HG03175 (cell line): ENCODE results near the gene CD300C.
"Not testable (repeated sequence)": the region's sequence is repeated elsewhere in the genome, so short reads cannot be mapped to it uniquely, and the experiment has no call there.

Experiments used
- ATAC-seq: cut with Tn5 transposase; IDR thresholded peaks from one replicate; pipeline ENCODE4 v1.9.1; 2021; ENCODE audit warnings: mild to moderate bottlenecking, moderate library complexity; ENCODE audit not compliant: unreplicated experiment

CD300C gene

GRCh38 chr17:74563358-74563757 is 17.4 kb upstream of the CD300C start:
- no peak for ATAC-seq

DNA sequence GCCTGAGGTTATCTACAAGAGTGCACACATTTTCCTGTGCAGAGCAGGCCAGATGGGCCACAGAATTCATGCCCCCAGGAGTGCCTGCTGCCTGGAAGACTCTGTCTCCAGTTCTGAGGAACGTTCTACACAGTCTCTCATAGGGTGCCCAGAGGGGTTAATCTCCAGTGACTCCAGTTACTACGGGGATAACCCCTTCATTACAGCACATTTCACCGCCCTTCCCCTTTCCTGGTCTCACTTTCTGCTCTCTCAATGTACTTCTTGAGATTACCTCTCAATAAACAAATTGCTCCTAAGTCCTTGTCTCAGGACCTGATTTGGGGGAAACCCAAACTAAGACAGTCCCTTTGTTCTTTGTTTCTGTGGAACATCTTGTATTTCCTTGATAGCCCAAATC is 15.7 kb upstream of the CD300C start:
- ATAC-seq: no peak

DNA sequence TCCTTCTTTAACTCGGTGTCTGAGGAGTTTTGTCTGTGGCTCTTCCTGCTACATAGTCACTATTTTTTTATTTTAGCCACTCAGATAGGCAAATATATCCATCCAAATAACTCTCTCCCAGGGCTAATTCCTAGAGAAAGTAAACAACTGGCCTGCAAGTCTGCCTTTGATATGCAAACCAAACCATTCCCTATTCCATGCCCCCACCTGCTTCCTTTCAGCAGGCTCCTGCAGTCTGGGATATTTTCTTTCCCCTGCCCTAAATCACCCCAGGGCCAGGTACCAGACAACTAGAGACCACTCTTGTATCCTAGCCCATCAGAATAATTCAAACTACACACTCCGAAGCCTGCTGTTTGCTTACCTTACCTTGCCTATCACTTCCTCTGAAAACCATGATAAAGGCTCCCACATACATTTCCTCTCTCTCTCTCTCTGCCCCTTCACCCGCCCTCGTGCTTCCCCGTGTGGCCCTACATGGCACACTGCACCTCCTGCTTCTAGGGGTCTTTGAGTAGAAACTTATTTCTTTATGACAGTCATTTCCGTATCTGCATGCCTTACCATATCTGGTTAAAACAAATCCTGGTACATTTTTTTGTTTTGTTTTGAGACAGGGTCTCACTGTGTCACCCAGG is 13.1 kb upstream of the CD300C start:
- ATAC-seq: no peak

DNA sequence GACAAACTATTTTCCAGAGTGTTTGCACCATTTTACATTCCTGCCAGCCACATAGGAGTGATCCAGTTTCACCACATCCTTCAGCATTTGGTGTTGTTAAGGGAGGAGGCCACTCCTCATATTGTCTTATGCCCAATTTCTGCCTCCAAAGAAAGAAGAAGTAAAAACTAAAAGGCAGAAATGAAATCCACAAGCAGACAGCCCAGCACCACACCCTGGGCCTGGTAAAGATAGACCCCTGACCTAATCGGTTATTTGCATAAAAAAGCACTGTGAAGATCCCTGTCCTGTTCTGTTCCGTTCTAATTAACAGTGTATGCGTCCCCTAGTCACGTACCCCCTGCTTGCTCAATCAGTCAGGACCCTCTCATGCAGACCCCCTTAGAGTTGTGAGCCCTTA is 12.5 kb upstream of the CD300C start:
- ATAC-seq: not testable (repeated sequence)

GRCh38 chr17:74555427-74555940 is 9.6 kb upstream of the CD300C start:
- ATAC-seq: no peak

GRCh38 chr17:74554909-74555308 is 9.0 kb upstream of the CD300C start:
- no peak for ATAC-seq

DNA sequence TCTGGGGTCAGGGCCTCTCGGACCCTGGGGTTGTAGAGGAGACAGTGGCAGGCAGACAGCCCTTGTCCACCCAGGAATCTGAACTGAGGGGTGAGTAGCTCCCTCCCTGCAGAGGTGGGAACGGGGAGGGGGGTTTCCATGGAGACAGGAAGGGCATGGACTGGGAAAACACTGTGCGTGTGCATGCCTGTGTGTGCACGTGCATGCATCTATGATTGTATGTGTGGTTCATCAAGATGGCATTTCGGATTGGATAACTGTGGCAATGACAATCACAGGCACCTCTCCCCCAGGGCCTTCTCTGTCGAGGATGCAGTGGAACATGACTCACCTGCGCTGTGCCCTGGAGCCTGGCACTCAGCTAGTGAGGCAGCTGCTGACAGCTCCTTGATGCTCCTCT is 6.1 kb upstream of the CD300C start:
- no peak for ATAC-seq

GRCh38 chr17:74550602-74551001 is 4.7 kb upstream of the CD300C start:
- no peak for ATAC-seq

DNA sequence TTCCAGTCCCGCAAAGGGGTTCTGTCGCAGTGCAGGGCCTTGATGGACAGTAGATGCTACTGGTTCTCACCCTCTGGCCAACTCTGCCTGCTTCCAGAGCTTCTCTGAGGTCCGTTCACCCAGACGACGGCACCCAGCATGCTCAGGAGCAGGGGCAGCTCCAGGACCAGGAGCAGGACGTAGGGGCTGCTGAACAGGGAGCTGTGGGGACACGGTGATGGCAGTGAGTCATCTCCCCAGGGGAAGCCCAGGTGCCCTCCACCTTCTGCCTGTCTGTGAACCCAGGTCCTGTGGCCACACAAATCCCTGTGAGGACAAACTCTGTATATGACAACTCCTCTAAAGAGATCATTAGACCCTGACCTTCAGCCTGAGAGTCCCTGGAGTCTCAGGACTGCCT is 3.4 kb upstream of the CD300C start:
- no peak for ATAC-seq

DNA sequence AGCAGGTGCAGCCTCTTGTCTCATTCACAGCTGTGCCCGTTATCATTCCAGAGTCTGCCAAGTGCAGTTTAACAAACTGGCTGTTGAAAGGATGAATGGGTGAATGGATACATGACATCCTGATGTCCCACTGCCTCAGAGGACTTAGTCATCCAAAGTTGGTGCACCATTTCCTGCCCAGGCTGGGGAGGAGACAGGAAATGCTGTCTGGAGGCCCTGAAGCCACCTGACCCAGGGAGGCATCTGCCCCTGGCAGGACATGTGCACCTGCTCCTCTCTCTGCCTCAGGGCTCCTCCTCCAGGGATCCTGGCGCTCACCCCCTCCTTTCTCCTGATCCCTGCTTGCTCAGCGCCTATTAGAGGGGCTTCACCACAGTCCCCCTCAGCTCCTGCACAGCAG is 1.8 kb upstream of the CD300C start:
- ATAC-seq: no peak

DNA sequence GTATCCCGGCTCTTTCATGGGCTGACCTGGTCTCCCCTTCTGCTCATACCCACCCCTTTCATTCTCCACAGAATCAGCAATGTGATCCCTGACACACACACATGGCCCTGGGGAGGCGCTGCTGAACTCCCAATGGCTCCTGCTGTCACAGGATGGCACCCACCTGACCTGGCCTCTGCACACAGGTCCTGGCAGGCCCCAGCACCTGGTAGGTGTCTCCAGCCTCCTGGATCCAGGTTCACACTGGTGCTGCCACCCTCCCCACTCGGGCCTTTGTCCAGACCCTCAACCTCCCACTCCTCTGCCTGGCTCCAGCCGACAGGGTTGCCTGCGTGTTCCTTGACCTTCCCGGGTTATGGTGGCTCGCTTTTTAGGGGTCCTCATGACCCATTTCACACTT is 1.3 kb upstream of the CD300C start:
- no peak for ATAC-seq

DNA sequence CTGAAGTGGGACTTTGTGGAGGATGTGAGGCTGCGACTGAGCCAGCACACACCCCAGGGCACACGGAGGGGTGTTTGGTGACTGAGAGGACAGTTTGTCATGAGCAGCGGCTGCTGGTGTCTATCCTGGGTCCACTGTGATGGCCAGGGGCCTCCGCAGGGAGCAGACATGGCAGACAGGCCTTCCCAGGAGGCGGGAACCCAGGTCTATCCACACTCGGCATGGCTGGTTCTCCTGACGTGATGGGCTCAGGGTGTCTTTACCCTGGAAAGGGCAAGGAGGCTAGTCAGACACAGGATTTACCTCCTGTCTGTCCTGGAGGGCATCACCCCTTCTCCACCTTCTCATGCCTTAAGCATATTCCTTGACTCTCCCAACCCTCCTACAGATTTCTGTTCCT is 671 bp upstream of the CD300C start:
- ATAC-seq: no peak

GRCh38 chr17:74544991-74545842 is 698 bp downstream of the CD300C start:
- no peak for ATAC-seq

DNA sequence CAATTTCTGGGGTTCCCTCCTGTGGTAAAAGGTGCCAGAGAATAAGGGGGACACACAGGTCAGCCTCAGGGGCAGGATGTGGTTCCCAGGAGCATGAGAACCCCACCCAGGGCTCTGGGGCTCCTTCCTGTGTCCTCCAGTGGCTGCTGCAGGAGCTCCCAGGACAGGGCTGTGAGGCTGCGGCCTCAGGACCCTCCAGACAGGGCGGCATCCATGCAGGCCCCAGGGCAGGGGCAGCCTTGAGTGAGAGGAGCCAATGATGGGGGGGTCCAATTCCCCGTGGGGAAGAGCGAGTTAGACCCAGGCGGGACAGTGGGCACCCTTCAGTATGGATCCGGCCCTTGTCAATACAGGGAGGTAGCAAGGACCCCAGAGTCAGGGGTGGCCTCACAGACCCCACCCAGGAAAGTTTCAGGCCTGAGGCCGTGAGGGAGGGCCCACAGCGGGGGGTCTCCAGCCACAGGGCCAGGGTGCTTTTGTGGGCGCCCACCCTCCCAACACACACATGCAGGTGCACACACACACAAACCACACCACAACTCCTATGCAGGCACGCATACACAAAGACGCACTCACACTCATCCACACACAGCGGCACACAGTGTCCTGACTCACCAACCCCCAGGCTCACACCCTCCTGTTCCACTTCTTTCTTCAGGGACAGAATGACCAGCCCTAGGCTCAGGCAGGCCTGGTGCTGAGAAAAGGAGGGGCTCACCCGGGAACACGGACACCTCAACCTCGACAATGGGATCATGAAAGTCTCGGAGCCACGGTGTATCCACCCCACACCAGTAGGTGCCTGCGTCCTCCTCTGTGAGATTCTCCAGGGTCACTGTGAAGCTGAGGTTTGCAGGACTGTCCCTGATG is 1.8 kb downstream of the CD300C start:
- ATAC-seq: no peak

DNA sequence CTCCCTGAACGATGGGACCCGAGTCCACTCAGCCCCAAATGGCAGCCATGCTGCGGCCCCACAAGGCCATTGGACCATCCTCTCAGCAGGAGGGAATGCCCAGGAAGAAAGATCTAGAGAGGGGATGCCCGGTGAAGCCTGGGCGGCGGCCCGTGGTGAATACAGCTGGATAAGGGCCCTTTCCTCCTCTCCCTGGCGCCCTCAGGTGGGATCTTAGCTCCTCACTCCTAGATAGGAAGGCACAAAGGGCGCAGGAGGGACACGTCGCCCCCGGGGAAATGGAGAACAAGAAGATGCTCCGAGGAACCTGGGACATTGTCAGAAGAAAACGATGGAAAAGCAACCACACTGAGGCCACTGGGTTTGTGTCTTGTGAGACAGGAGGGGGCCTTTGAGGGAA is 2.5 kb downstream of the CD300C start:
- ATAC-seq: no peak

DNA sequence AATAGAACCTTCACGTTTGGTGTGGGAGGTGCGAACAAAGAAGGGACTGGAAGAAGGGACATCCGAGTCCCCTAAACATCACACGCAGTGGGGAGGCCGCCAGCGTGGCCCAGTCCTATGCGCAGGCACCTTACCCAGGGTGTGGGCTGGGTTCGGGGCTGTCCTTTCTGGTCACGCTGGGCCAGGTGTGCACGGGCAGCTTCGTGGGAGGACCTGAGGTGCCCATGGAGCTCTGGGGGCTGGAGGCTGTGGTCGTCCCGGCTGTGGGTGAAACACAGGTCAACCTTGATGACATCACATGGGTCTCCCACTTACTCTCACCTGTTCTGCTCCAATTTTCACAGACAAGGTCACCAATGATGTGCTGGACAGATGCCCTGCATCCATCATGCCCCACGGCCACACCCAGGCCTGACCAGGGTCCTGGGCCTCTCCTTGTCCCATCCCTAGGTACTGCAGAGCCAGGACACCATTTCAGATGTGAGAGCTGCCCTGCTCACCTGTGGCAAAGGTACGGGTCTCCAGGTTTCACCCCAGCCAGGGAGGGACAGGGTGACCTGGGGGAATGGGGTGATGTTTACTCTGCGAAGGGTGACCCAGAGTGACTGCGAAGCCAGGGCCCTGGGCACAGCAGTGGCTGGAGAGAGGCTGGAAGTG is 3.1 kb downstream of the CD300C start:
- no peak for ATAC-seq

- no peak for ATAC-seq
Observed at GRCh38 chr17:74542166-74542565, 3.7 kb downstream of the CD300C start.

GRCh38 chr17:74541176-74542111 is 4.5 kb downstream of the CD300C start:
- no peak for ATAC-seq

DNA sequence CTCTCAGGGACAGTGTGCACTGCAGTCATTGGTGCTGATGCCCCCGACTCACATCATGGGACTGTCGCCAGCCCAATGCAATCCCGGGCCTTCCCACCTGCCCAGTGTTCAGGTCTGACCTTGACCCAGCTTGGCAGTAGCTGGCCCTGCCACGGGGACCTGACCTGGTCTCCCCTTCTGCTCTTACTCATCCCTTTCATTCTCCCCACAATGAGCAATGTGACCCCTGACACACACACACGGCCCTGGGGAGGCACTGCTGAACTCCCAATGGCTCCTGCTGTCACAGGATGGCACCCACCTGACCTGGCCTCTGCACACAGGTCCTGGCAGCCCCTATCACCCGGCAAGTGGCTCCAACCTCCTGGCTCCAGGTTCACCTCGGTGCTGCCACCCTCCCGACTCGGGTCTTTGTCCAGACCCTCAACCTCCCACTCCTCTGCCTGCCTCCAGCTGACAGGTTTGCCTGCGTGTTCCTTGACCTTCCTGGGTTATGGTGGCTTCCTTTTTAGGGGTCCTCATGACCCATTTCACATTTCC is 6.6 kb downstream of the CD300C start:
- no peak for ATAC-seq
